ENCODE results near the gene C5orf15.

The C5orf15 gene

DNA sequence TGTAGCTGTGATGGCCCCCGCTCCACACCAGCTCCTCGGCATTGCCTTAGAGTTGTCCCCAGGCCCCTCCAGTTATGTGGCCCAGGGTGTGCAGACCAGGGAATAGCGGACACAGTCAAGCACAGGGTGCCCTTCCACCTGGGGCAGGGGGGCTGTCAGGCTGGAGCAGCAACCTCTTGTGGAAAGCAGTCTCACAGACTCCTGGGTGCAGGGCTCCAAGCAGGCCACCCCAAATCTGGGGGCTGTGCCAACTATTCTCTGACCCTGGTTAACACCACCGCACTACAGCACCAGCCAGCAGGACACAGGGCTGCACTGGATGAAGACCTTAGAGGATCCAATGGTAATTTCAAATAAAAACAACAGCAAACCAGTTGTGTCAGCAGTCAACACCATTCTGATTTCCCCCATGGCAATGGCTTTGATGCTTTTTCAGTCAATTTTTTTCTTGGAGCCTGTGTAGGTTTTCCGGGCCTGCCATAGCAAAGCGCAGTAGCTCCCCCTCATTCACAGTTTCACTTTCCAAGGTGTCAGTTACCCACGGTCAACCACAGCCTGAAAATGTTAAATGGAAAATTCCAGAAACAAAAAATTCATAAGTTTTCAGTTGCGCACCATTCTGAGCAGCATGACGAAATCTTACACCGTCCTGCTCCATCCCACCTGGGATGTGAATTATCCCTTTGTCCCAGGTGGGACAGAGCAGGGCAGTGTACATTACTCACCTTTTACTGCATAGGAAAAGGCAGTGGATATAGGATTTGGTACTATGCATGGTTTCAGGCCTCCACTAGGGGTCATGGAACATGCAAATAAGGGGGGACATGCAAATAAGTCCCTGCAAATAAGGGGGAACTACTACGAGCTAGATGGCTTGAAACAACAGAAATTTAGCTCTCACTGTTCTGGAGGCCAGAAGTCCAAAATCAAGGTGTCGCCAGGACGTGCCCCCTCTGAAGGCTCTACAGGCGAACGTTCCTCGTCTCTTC is 49.0 kb downstream of the C5orf15 start:
- no peak for DNase-seq

DNA sequence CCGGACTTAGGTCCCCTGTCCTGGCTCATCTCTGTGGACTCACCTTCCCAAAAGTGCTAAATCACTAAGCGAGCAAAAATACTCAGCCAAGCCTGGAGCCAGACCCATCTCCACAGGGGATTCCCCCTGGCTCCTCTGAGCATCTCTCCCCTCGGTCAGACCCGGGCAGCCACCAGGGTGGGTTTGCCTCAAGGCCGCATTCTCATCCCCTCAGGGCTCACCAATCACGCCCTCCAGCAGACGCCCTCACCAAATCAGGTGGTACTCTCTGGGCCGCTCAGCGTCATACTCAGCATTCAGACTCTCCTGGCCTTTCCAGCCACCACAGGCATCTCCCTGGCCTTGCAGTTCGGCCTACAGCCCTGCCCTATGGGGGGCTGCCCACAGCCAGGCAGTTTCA is 49.7 kb downstream of the C5orf15 start:
- DNase-seq: no peak

DNA sequence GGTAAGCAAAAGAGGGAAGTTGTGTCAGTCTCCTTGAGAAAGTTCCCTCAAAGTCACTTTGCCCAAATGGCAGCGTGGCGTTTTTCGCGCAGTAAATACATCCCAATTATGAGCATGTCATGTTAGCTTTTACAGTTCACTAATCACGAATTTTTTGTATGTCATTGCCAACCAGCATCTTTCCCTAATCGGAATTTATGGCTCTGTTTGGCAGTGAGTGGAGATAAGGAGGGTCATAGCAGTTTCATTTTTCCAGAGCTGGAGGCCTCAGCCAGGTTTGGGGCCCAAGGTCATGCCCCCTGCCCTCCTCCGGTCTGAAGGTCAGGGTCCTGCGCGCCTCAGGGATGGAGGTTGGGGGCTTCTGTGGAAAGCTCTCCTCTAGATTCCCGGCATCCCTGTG is 50.1 kb downstream of the C5orf15 start:
- no peak for DNase-seq

DNA sequence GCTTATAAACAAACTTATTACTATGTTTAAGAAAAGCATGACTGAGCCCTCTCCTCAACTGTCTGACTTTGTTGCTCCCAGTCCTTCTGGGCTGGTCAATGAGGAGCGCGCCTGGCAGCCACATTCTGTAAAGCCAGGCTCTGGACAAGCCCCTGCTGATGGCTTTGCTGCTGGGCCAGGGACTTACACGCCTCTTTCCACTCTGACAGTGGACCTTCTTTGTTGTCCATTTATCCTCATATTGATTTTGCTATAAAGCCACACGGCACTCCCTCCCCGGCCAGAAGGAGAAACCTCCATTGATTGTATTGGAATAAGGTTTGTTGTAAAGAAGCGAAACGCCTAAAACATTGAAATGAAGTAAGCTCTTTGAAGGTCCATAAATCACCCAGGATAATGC is 50.6 kb downstream of the C5orf15 start:
- no peak for DNase-seq

DNA sequence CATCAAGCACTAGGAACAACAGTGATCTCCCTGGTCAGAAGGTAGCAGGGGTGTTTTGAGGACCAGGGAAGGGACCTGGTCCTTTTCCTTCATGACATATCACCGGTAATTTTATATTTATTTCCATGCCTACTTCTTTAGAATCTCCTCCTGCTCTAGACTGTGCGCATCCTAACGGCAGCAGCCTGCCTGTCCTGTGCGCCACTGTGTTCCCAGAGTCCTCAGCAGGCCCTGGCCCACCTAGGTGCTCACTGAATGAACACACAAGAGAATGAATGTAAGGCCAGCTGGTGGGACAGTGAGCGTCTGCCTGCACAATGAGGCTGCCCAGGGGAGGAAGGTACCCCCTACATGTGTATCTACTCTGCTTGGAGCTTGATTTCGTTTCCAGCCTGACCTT is 51.5 kb downstream of the C5orf15 start:
- no peak for DNase-seq

DNA sequence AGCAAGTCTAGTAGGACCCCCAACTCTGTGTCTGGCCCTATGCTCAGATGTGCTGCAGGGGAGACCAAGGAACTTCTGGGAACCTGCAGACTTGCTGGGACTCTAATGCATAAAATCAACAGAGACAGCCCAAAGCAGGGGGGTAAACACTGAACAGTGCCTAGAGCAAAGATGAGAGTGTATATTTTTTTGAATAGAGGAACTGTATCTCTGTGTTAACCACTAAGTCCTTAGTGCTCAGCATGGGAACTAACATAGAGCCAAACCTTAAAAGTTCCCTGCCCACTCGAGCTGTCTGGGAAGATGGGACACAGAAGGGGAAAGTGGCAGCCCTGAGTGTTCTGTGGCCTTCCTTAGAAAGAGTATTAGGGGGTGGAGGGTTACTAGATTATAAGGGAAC is 51.9 kb downstream of the C5orf15 start:
- DNase-seq: no peak

DNA sequence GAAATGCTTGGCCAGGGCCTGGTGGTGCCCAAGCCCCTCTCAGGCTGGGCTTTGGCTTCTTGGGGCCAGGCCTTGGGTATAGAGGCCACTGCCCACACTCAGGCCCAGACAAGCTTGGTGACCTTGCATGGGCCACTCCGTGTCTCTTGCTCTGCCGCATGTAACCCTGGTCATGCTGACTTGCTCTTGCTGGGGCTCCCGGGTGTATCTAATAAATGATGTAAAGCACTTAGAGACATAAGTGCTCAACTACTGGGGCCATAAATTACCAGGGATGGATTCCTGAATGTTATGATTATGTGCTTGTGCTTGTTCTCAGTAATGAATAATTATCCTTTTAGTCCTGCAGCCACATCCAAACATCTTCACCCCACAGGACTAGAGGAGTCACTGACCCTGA is 54.0 kb downstream of the C5orf15 start:
- DNase-seq: no peak

DNA sequence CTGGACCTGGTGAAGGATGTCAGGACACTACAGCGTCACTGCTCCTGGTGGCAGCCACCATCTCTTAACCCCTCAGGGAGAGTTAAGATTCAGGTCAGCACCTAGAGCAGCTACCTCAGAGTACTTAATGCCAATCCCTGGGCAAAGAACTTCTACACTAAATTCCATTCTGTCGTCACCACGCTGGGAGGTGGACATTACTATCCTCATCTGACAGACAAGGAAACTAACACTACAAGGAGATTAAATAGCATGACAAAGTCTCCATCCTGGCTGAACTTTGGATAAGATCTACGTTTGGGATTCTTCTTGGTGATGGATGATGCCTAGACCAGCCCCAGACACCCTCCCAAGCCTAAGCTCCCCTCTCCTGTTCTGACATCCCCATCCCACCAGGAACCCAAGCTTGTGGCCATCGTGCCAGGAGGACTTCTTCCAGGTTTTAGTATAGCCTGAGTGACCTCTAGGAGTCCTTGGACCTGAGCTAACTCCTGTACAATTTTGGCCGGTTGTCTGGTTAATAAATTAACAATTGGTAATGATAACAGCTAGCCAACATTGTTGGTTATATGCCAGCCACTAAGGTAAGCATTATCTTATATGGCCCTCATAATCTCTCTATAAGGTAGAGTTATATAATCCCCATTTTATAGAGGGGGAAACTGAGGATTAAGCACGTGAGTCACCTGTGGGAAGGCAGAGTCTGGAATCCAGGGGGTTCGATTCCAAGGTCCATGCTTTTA is 54.8 kb downstream of the C5orf15 start:
- no peak for DNase-seq

DNA sequence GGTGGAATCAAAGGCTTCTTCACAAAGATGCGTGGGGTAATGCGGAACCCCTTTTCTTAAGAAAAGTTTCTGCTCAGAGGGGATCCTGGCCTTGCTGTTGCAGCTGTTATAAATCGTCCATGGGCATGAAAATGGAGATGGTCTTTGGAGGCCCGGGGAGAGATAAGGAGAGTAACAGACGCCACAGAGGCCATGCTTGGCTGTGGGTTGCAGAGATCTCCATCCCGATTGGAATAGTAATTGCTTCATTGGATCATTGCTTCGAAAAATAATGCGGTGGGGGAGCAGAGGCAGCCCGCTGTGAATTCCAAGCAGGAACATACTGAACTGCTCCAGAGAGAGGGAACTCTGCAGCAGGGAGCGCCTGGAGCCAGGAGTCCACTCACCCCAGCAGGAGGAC is 55.5 kb downstream of the C5orf15 start:
- no peak for DNase-seq

DNA sequence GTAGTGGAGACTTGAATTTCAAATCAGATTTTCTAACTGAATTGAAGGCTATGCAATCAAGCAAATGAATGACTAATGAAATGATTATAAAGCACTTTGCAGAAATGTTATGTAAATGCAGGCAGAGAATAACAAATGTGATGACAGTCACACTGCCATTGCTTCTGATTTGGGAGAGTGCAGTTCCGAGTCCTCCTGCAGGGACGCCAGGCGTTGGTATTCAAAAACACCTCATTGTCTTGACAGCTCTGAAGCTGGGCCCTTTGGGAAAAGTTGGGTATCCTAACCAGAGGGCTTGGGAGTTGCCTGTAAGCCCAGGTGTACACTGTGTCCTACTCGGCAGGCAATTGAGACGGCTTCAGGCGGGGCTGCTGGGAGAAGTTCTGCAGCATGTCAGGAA is 57.9 kb downstream of the C5orf15 start:
- DNase-seq: no peak

DNA sequence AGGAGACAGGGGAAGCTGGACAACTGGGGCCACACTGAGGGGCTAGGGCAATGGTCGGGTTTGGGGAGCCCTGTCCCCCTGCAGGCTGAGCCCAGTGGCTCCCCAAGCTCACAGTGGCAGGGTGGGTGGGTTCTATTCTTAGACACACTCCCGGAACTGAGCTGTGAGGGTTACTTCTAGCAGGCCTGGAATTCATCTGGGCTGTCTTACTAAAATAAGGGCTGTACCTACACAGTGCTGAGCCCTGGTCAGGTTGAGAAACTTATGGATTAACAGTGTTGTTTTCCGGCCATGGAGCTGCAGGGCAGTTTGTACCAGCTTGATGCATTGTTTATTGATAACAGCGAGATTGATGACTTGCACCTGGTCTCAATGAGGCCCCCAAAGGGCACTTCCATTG is 58.8 kb downstream of the C5orf15 start:
- DNase-seq: no peak

DNA sequence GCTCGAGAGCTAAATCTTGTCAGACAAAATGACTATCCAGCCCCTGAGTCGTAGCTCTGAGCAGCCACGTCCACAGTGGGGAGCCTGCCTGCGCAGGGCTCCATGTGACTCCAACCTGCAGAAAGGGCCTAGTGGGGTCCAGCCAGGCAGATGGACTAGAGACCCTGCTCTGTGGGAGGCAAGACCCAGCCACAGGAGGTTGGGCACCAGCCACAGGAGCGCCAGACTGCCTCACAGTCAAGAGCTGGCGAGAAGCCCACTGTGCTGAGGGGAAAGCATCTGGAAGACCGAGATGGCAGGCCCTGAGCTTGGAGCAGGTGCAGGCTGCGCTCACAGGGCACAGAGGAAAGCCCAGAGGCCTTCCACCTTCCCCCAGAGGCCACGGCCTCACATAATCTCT is 61.4 kb downstream of the C5orf15 start:
- DNase-seq: no peak

DNA sequence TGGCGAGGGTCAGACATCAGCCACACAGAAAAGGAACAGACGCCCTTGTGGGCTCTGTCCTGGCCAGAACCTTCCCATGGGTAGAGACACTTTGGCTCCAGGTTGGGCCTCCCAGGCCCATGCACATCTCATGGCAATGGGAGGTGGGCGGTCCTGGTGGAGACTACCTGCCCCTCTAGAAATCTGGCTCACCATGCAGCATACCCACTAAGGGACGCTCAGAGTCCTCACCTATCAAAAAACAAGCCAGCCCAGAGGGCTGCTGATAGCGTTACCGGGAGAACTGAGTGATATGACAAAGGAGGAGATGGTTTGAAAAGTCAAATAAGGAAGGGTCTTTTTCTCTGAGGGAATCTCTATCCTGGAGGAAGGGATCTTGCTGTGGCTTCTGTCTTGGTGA is 62.1 kb downstream of the C5orf15 start:
- DNase-seq: no peak

All from activated T-cell treated with anti-CD3 and anti-CD28 coated beads, Interleukin-2, amount 50 U/mL, for 1 hour (primary cell).